Retinal pigment epithelial cell (primary cell): ENCODE results near the gene KDM4E.

Experiments used
- DNase-seq: peaks from one replicate; pipeline ENCODE4 v3.0.0-alpha.2; 2010; ENCODE audit warnings: low read depth
- H3K4me3 ChIP-seq: 2 replicates; pipeline ENCODE4 v1.5.1; 2011; ENCODE audit warnings: mild to moderate bottlenecking, low read length, control low read depth, moderate library complexity
- TF ChIP-seq, protein P1 (sequence below): conservative IDR thresholded peaks from 2 replicates; pipeline ENCODE4 v1.5.1; 2011; ENCODE audit warnings: low read depth, low read length, control low read depth, inconsistent platforms

KDM4E gene

DNA sequence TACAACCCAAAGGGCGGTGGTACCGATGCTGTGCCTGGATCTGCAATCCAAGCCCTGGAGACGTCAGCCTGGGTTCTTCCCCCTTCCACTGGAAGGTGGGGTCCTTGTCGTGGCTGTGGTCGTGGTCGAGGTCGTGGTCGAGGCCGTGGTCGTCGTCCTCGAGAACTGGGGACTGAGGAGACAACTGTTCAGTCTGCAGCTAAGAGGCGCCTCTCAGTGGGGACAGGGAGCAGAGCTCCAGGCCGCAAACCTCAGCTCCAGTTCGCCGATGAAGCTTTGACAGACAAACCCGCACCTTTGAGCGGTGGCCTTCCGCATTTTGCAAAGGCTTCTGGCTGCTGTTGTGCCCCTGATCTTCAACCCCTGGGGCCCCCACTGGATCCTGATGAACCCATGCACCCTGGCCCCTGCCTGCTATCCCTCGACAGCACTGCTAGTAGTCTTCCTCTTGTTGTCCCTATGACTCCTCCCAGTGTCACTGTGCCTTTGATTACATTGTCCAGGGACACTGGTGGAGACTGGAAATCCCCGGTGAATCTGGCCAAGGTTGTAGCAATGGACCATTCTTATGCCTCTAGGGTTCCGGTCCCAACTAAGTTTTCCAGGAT, 25.6 kb downstream of the KDM4E start:
- DNase-seq: no peak
- TF ChIP-seq, protein P1, sequence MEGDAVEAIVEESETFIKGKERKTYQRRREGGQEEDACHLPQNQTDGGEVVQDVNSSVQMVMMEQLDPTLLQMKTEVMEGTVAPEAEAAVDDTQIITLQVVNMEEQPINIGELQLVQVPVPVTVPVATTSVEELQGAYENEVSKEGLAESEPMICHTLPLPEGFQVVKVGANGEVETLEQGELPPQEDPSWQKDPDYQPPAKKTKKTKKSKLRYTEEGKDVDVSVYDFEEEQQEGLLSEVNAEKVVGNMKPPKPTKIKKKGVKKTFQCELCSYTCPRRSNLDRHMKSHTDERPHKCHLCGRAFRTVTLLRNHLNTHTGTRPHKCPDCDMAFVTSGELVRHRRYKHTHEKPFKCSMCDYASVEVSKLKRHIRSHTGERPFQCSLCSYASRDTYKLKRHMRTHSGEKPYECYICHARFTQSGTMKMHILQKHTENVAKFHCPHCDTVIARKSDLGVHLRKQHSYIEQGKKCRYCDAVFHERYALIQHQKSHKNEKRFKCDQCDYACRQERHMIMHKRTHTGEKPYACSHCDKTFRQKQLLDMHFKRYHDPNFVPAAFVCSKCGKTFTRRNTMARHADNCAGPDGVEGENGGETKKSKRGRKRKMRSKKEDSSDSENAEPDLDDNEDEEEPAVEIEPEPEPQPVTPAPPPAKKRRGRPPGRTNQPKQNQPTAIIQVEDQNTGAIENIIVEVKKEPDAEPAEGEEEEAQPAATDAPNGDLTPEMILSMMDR: no peak
- no peak overlapping the region for H3K4me3 ChIP-seq

DNA sequence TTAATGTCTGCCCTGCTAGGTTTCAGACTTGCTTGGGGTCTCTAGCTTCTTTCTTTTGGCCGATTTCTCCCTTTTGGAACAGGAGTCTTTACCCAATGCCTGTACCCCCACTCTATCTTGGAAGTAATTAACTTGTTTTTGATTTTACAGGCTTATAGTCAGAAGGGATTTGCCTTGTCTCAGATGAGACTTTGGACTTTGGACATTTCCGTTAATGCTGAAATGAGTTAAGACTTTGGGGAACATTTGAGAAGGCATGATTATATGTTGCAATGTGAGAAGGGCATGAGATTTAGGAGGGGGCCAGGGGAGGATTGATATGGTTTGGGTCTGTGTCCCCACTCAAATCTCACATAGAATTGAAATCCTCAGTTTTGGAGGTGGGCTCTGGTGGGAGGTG, 29.3 kb downstream of the KDM4E start:
- TF ChIP-seq, protein P1: no peak
- no peak overlapping the region for H3K4me3 ChIP-seq
- DNase-seq: no peak

DNA sequence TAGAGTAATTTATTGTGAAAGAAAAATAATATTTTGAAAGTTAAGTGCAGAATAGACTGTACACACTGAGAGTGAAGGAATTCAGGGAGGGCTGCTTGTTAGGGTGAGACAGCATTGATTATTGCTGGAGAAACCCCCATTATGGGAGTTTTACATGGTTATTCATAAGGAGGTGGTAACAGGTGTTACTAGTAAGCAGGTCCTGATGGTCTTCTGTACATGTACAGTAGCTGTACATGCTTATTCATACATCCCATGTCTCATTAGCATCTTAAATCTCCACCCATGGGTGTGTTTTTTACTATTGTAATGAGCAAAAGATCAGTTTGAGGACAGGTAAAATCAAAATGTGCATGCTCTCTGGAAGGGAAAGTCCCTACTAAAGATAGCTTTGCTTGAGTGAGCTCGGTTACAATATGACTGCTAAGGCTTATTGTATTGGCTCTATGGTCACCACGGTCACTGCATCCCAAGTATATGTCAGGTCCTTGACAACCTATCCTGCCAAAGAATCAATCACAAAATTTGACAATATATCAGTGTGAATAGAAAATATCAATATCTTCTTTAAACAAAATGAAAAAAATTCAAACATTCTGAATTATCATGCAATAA, 30.3 kb downstream of the KDM4E start:
- TF ChIP-seq, protein P1: no peak
- no peak for DNase-seq
- no peak overlapping the region for H3K4me3 ChIP-seq

DNA sequence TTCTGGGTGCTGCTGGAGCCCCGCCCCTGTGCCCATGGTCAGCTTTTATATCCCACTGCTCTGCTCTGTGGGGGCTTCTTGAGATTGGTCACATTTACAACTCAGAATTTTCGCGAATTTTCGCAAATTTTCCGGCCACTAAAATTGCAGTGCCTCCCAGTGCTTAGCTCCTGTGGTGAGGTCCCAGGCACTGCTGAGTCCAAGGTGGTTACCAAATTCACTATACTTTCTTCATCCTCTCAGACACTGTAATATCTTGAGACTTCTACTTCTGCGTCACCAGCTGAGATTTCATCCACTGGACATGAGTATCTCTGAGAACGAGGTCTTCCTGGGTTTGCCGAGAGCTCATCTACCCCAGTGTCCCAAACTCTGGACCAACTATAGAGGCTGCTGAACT, 32.9 kb downstream of the KDM4E start:
- TF ChIP-seq, protein P1: no peak
- DNase-seq: no peak
- H3K4me3 ChIP-seq: no peak overlapping the region

DNA sequence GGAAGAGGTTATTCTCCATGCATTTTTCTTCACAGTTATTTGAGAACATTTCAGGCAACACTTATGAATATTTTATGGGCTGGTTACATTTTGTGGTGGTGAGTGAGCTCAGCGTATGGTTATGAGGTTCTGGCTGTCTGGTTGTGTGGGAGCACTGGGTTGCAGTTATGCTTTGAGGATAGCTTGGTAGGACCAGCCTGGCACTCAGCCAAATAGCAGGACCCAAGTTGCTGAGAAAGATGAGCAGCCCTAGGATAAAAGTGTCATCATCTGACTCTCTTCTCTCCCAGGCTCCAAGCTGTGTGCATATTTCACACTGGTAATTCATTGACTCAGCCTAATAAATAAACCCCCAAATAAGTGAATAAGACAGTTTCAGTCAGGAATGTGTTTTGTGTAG, 33.6 kb downstream of the KDM4E start:
- TF ChIP-seq, protein P1: no peak
- H3K4me3 ChIP-seq: no peak overlapping the region
- no peak for DNase-seq

DNA sequence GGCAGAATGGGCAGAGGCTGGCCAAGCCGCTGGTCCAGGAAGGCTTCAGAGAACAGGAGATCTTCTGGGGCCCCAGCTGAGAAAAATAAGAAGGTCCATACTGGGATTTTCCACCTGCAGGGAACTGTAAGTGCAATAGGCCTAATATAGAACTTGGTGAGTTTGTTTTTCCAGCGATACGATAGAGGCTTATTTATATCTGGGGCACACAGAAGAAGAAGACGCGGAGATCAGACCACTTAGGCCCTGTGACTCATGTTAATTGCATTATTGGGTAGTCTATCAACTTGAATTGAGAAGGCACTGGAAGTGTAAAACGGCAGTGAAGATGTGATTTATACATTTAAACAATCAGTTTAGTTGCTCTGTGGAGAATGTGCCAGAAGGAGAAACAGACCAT, 34.0 kb downstream of the KDM4E start:
- TF ChIP-seq, protein P1: no peak
- no peak overlapping the region for H3K4me3 ChIP-seq
- DNase-seq: no peak

DNA sequence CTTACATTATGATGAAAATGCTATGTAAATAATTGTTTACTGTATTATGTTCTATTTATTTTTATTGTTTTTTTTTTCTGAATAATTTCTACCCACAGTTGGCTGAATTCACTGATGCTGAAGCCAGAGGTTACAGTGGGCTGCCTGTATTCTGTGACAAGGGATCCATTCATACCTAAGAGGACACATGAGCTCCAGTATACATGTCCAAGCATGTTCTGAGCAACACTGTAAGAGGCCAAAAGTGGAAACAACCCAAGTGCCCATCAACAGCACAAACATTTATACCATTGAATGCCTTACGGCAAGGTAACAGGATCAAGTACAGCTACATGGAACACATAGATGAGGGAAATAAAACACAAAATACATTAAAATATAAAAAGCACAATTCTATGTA, 40.3 kb downstream of the KDM4E start:
- no peak for DNase-seq
- H3K4me3 ChIP-seq: no peak overlapping the region
- TF ChIP-seq, protein P1: no peak
